ENCODE measurements around the gene DAPP1.

The DAPP1 gene

DNA sequence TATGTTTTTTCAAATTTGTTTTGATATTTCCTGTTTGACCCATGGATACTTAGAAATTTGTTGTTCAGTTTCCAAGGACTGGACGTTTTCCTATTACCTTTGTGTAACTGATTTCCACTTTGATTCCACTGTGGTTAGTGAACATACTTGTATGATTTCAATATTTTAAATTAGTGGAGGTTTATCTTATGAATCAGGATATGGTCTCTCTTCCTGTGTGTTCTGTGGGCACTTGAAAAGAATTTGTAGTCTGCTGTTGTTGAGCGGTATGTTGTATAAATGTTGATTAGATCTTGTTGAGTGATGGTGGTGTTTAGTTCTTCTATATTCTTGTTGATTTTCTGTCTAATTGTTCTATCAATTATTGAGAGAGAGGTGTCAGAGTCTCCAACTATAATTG, 98.8 kb downstream of the DAPP1 start:
- DNase-seq (ENCODE audit: low spot score): no peak

DNA sequence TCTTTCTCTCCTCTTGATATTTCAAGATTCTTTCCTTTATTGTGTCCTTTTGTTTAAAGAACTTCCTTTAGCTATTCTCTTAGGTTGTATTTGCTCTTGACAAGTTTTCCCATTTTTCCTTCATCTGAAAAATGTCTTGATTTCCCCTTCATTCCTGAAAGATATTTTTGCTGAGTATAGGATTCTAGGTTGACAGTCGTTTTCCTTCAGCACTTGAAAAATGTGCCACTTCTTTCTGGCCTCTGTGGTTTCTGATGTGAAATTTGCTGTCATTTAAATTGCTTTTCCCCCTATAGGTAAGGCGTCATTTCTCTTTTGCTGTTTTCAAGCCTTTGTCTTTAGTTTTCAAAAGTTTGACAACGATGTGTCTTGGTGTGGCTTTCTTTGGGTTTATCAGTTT, 100.9 kb downstream of the DAPP1 start:
- no peak for DNase-seq (ENCODE audit: low spot score)

DNA sequence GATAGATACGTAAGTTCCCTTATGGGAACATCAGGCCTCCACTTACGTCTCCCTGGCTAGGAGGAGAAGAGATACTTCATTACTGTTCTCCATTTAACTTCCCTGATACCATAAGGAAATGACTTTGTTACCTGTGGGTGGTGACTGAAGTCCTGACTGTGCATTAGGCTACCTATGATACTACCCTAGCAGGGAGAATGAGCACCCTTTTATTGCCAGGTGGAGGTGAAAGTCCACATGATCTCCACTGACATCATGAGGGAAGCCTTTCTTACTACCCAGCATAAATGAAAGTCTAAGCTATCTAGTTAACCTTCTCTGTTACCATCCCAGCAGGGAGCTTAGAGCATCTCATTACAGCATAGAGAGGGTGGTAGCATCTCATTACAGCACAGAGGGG, 102.0 kb downstream of the DAPP1 start:
- no peak for DNase-seq (ENCODE audit: low spot score)
